ENCODE measurements around the gene FRAS1. TPM values are rescaled to one million over a fixed set of nuclear protein-coding genes. Genes with fewer than 3 reads are reported as not detected.
"Not testable (repeated sequence)": the region's sequence is repeated elsewhere in the genome, so short reads cannot be mapped to it uniquely, and the experiment has no call there.

FRAS1 gene
- total RNA-seq, 2 donors from 2014 or later: 2.1 to 4.0 TPM

DNA sequence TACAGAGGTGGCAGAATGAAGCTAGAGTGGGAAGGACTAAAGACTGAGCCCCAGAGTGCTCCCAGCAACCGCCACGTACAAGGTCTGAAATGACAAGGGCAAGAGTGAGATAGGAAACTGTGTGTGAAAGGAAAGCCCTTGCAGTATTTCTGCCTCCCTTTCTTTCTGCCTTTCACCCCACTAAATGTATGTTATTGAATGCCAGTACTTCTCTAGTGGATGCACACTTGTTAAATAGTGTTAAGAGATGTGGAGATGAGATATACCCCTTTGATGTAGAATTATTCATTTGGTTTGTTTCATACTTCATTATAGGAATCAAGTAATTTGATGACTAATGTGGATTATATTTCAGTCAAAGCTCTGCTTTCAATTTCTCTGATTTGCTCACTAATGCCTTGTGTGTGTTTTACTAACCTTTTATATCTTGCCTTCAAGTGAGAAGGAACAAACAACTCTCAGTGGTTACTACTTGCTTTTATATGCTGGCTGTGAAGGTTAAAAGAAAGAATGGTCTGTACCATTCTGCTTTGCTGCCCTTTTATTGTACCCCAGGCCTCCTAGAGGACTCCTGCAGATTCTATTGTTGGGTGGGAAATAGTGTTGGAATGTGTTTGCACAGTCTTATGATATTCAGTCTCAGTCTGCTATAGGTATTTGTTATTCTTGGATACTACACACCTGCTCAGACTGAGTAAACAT lies 486.5 kb downstream of the FRAS1 start:
- Histone ChIP-seq H3K27me3 (no peaks in the 10 kb centered on the region), H3K4me1 (no peaks in the 10 kb centered on the region), H3K4me3 (no peak overlapping the region), H3K27ac (no peak overlapping the region), H3K9me3 (no peaks in the 10 kb centered on the region), H3K9ac (ENCODE audit: low read depth in 2 of 2, low read length in 2 of 2) (no peak overlapping the region), H3K36me3 (no peaks in the 10 kb centered on the region)
- intact Hi-C loops (cut with DNase I): no loop called here
- TF ChIP-seq, protein P1, sequence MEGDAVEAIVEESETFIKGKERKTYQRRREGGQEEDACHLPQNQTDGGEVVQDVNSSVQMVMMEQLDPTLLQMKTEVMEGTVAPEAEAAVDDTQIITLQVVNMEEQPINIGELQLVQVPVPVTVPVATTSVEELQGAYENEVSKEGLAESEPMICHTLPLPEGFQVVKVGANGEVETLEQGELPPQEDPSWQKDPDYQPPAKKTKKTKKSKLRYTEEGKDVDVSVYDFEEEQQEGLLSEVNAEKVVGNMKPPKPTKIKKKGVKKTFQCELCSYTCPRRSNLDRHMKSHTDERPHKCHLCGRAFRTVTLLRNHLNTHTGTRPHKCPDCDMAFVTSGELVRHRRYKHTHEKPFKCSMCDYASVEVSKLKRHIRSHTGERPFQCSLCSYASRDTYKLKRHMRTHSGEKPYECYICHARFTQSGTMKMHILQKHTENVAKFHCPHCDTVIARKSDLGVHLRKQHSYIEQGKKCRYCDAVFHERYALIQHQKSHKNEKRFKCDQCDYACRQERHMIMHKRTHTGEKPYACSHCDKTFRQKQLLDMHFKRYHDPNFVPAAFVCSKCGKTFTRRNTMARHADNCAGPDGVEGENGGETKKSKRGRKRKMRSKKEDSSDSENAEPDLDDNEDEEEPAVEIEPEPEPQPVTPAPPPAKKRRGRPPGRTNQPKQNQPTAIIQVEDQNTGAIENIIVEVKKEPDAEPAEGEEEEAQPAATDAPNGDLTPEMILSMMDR (IDR thresholded peaks at IDR 0.05): no peak
- DNase-seq: no peak

DNA sequence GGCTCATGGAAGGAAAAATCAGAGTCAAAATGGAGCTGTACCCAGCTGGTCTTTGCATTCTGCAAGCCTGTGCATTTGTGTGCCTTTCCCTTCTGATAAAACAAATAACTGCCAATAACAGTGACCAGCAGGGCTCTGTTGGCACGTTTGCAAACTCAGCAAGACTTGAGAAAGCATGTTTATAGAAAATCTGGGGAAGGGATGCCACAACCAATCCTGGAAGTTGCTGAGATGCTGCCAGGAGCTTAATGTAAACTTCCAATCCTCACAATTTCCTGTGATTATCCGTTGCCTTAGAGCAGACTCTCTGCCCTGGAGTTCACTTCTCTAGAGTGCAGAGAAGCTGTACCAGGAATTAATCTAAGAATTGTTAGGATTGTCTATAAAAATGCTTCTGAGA lies 487.6 kb downstream of the FRAS1 start:
- intact Hi-C loops (cut with DNase I): no loop called here
- TF ChIP-seq, protein P1 (IDR thresholded peaks at IDR 0.05): no peak
- Histone ChIP-seq H3K9me3 (no peaks in the 10 kb centered on the region), H3K36me3 (no peaks in the 10 kb centered on the region), H3K4me1 (no peaks in the 10 kb centered on the region), H3K4me3 (no peak overlapping the region), H3K27me3 (no peaks in the 10 kb centered on the region), H3K9ac (ENCODE audit: low read depth in 2 of 2, low read length in 2 of 2) (no peak overlapping the region), H3K27ac (no peak overlapping the region)
- no peak for DNase-seq

DNA sequence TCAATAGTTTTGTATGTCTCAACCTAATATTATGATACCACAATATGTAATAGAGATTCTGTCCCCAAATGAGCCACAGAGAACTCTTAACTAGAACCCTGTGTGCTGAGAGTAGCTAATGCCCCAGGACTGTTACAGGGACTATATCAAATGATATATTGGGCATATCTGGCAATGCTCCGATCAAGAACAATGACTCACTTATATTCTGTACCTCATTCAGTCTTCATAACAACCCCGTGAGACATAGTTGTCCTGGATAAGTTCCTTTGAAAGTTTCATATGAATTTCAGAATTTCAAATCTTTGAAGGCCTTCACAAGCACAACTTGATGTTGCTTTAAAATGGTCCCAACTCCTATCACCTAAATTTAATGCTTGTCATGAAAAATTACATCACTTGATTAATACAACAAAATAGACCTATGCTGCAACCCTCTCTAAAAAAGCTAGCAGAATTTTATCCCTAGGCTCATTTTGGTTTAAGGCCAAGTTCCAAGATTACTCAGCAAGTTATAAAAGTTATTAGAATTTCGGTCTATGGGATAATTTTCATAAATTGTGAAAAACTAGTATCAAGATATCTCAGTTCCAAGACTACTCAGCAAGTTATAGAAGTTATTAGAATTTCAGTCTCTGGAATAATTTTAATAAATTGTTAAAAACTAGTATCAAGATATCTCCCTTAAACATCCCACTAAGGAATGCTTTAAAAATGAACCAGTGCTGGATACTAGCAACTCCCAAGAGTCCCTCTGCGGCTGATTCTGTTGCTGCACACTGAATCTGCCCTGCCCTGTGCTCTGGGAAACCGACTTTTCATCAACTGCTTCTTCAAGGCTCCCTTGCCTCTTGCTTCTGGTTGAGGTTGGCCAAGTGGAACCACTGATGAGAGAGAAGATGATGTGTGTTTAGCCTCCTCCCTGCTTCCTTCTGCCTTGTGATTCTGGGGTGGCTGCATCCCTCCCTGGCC lies 488.4 kb downstream of the FRAS1 start:
- Histone ChIP-seq H3K9ac (ENCODE audit: low read depth in 2 of 2, low read length in 2 of 2) (no peak overlapping the region), H3K4me1 (no peaks in the 10 kb centered on the region), H3K36me3 (no peaks in the 10 kb centered on the region), H3K27ac (no peak overlapping the region), H3K27me3 (no peaks in the 10 kb centered on the region), H3K9me3 (no peaks in the 10 kb centered on the region), H3K4me3 (no peak overlapping the region)
- no peak for DNase-seq
- TF ChIP-seq, protein P1 (IDR thresholded peaks at IDR 0.05): no peak
- intact Hi-C loops (cut with DNase I): no loop called here

DNA sequence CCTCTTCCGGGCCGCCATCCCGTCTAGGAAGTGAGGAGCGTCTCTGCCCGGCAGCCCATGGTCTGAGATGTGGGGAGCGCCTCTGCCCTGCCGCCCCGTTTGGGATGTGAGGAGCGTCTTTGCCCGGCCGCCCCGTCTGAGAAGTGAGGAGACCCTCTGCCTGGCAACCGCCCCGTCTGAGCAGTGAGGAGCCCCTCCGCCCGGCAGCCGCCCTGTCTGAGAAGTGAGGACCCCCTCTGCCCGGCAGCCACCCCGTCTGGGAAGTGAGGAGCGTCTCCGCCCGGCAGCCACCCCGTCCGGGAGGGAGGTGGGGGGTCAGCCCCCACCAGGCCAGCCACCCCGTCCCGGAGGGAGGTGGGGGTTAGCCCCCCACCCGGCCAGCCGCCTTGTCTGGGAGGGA lies 490.8 kb downstream of the FRAS1 start:
- H3K27ac ChIP-seq; H3K4me3 ChIP-seq; H3K9me3 ChIP-seq; intact Hi-C loops (cut with DNase I); H3K9ac ChIP-seq (ENCODE audit: low read depth in 2 of 2, low read length in 2 of 2); H3K27me3 ChIP-seq; H3K36me3 ChIP-seq; H3K4me1 ChIP-seq; DNase-seq: not testable (repeated sequence)

DNA sequence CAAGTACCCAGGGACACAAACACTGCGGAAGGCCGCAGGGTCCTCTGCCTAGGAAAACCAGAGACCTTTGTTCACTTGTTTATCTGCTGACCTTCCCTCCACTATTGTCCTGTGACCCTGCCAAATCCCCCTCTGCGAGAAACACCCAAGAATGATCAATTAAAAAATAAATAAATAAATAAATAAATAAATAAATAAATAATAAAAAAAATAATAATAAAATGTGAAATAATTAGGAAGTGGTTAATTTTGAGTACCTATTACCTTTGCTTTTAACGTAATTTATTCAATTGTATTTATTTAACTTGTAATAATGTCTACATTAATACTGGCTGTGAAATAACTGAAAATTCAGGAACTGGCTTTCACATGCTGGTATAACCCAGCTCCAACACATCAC lies 491.8 kb downstream of the FRAS1 start:
- H3K4me1 ChIP-seq; H3K36me3 ChIP-seq; H3K27ac ChIP-seq; H3K9me3 ChIP-seq; H3K27me3 ChIP-seq; H3K4me3 ChIP-seq; DNase-seq; H3K9ac ChIP-seq (ENCODE audit: low read depth in 2 of 2, low read length in 2 of 2); intact Hi-C loops (cut with DNase I): not testable (repeated sequence)

DNA sequence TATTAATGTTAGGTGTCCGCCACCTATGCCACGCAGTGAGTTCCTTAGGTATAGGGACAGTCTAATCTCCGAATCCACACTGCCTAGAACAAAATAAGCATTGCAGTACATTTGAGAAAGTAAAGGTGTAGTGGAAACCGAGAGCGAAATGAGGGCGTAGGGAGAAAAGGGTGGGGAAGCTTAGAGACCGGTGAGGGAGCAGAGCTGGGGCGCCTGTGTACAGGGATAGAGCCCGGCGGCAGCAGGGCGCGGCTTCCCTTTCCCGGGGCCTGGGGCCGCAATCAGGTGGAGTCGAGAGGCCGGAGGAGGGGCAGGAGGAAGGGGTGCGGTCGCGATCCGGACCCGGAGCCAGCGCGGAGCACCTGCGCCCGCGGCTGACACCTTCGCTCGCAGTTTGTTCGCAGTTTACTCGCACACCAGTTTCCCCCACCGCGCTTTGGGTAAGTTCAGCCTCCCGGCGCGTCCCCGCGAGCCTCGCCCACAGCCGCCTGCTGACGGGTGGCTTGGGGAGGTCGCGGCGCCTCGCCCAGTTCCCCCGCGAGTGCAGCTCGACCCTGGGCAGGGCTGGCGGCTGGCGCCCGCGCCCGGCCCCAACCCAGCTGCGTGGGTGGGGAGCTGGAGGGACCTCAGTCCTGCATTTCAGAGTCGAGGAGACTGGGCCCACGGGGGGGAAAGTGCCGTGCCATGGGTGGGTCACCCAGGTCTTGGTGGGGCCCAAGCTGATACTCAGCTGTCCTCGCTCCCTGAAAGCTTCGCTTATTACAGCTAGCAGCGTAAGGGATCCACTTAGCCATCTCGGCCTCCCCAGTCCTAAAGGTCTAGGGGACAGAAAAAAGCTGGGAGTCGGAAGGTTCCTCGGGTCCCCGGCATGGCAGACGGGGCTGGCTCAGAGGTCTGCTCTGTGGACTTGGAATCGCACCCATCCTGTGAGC lies 494.6 kb downstream of the FRAS1 start, which contains the start of gene ANXA3:
ANXA3 (plus strand) TSS at position 351 of the 932 bp plus-strand sequence. CDS start 2,704 bp downstream, outside the sequence.
- Histone ChIP-seq H3K4me1 (no peaks in the 10 kb centered on the region), H3K27ac (peak within 1 kb of the TSS; percentile 64), H3K36me3 (no peaks in the 10 kb centered on the region), H3K9ac (ENCODE audit: low read depth in 2 of 2, low read length in 2 of 2) (peak within 1 kb of the TSS; percentile 60 to 73), H3K27me3 (no peaks in the 10 kb centered on the region), H3K9me3 (no peaks in the 10 kb centered on the region), H3K4me3 (peak within 1 kb of the TSS; percentile 52)
- TF ChIP-seq, protein P1 (IDR thresholded peaks at IDR 0.05): no peak
- DNase-seq: peak; percentile 83
- intact Hi-C loops (cut with DNase I): no loop called here
